Measurements from ENCODE around the gene HMG20A. TPM values are rescaled to one million over a fixed set of nuclear protein-coding genes. Genes with fewer than 3 reads are reported as not detected.

Gene HMG20A
- total RNA-seq, 4 donors from 2014 or later = 33.1 to 48.7 (median 40.5) TPM

DNA sequence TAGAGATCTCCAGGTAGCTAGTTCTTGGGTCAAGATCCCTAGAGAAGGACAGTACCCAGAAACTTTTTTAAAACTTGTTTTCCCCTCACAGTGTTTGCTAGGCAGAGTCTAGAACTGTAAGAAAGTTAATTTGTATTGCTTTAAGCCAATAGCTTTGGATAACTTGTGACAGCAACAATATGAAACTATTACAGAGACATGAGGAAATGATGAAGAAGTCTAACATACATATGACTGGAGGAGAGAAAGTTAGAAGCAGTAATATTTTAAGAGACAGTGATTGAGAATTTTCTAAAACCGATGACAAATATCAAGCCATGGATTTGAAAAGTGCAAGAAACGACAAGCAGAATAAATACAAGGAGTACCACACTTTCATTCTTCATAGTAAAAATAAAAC is 10.0 kb downstream of the HMG20A start:
- Histone ChIP-seq H3K27me3 (no peaks in the 10 kb centered on the region), H3K9me3 (no peaks in the 10 kb centered on the region), H3K4me3 (replicated peaks in 1 of 3) (no peak overlapping the region), H3K4me1 (peaks cover 13 to 19% of the 10 kb centered on the region in 2 donors), H3K27ac (no peak overlapping the region), H3K36me3 (no peaks in the 10 kb centered on the region)
- 83 to 92% methylated on average over 2 of the region's 2 CpGs for WGBS, 2 donors
- no peak for DNase-seq
- intact Hi-C loops (cut with DNase I) = no loop called here
- TF ChIP-seq, protein P1, sequence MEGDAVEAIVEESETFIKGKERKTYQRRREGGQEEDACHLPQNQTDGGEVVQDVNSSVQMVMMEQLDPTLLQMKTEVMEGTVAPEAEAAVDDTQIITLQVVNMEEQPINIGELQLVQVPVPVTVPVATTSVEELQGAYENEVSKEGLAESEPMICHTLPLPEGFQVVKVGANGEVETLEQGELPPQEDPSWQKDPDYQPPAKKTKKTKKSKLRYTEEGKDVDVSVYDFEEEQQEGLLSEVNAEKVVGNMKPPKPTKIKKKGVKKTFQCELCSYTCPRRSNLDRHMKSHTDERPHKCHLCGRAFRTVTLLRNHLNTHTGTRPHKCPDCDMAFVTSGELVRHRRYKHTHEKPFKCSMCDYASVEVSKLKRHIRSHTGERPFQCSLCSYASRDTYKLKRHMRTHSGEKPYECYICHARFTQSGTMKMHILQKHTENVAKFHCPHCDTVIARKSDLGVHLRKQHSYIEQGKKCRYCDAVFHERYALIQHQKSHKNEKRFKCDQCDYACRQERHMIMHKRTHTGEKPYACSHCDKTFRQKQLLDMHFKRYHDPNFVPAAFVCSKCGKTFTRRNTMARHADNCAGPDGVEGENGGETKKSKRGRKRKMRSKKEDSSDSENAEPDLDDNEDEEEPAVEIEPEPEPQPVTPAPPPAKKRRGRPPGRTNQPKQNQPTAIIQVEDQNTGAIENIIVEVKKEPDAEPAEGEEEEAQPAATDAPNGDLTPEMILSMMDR (IDR thresholded peaks at IDR 0.05) = no peak
- no peak for TF ChIP-seq POLR2A (IDR thresholded peaks at IDR 0.05)

DNA sequence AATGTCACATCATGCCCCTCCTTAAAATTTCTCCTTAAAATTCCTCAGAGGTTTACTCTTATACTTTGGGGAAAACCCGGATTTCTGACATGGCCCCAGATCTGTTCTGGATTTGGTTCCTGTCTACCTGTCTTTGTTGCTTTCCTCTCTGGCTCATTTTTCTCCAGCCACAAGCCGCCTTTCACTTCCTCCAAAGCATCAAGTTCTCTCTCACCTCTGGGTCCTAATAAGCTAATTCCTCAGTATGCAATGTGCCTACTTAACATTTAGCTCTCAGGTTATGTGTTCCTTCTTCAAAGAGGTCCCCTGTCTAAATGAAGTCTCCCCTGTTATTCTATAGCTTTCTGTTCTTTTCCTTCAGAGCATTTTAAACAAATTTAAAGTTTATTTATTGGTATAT is 16.1 kb downstream of the HMG20A start:
- no peak overlapping the region for H3K4me3 ChIP-seq (replicated peaks in 1 of 3)
- no peak overlapping the region for H3K27ac ChIP-seq
- no peaks in the 10 kb centered on the region for H3K36me3 ChIP-seq
- intact Hi-C loops (cut with DNase I) = no loop called here
- 96 to 99% methylated on average over 2 of the region's 2 CpGs for WGBS, 2 donors
- no peaks in the 10 kb centered on the region for H3K27me3 ChIP-seq
- TF ChIP-seq, protein P1 (IDR thresholded peaks at IDR 0.05) = no peak
- no peak for TF ChIP-seq POLR2A (IDR thresholded peaks at IDR 0.05)
- no peaks in the 10 kb centered on the region for H3K9me3 ChIP-seq
- peaks cover 0 to 5% of the 10 kb centered on the region in 2 donors for H3K4me1 ChIP-seq
- DNase-seq = no peak

DNA sequence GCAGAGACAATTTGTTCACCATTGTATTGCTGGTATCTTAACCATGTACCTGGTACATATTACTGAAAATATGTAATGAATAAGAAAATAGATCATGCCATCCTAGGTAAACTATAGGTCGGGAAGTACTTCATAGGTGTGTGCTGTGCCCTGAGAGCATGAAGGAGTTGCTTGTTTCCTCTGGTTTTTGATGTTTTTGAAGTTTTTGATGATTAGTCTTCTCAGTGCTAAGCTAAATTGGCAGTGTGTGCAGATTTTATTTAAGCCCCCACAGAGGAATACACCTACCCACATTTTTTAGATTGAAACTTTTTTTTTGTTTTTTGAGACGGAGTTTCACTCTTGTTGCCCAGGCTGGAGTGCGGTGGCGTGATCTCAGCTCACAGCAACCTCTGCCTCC is 16.6 kb downstream of the HMG20A start:
- Histone ChIP-seq H3K4me1 (peaks cover 0 to 5% of the 10 kb centered on the region in 2 donors), H3K27me3 (no peaks in the 10 kb centered on the region), H3K36me3 (no peaks in the 10 kb centered on the region), H3K27ac (no peak overlapping the region), H3K4me3 (replicated peaks in 1 of 3) (no peak overlapping the region), H3K9me3 (no peaks in the 10 kb centered on the region)
- intact Hi-C loops (cut with DNase I) = no loop called here
- no peak for DNase-seq
- TF ChIP-seq, protein P1 (IDR thresholded peaks at IDR 0.05) = no peak
- WGBS, 2 donors = 92 to 97% methylated on average over 4 of the region's 4 CpGs

DNA sequence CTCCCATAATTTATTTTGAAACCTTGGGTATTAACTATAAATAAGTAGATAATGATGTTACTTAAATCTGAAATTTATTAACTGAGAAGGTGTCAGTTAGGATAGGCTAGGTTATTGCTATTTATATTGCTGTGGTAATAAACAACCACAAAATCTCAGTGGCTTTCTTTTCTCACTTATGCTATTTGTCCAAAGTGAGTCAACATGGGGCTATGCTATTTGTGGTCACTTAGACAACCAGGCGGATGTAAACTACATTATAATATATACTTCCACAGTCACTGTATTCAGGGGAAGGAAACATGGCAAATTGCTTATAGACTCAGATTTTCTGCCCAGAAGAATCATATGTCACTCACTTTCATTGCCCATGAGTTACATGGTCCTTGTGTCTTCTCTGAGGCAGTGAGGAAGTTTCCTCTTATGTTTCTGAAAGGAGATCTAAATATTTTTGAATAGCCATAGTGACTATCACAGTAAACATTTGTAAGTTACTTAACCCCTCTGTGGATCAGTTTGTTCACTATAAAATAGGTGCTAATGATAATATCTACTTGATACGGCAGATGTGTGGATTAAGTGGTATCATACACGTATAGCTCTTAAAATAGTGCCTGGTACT is 19.8 kb downstream of the HMG20A start:
- H3K9me3 ChIP-seq = no peaks in the 10 kb centered on the region
- H3K4me3 ChIP-seq (replicated peaks in 1 of 3) = no peak overlapping the region
- no peak overlapping the region for H3K27ac ChIP-seq
- H3K4me1 ChIP-seq = peaks cover 0 to 5% of the 10 kb centered on the region in 2 donors
- no peak for TF ChIP-seq POLR2A (IDR thresholded peaks at IDR 0.05)
- TF ChIP-seq, protein P1 (IDR thresholded peaks at IDR 0.05) = no peak
- no peak for DNase-seq
- H3K27me3 ChIP-seq = no peaks in the 10 kb centered on the region
- H3K36me3 ChIP-seq = no peaks in the 10 kb centered on the region
- intact Hi-C loops (cut with DNase I) = no loop called here
- WGBS, 2 donors = 85 to 95% methylated on average over 3 of the region's 3 CpGs

DNA sequence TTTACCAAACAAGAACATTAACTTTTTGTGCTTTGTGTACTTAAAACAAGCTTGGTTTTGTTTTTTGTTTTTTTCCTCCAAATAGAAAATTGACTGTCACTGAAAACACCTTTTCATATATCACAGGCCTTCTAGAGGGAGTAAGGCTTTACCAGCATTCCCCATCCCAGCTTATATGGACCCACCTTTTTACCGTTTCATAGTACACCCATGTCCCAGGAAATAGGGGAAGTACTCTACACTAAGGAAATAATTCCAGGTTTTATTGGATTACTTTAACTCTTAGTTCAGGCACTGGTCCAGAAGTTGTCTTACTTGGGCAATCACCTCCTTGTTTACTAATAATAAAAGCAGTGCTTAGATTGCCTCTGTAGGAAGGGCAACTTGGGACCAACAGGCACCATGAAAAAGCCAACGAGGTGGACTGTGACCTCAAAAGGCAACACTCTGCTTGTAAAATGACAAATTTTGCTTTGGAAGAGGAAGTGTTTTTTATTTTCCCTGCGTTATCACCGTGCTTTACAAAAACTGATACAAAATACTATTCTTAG is 26.2 kb downstream of the HMG20A start:
- DNase-seq = no peak
- no peaks in the 10 kb centered on the region for H3K27me3 ChIP-seq
- H3K4me1 ChIP-seq = no peaks in the 10 kb centered on the region
- WGBS, 2 donors = 80 to 82% methylated on average over 4 of the region's 4 CpGs
- H3K27ac ChIP-seq = no peak overlapping the region
- H3K4me3 ChIP-seq (replicated peaks in 1 of 3) = no peak overlapping the region
- intact Hi-C loops (cut with DNase I) = no loop called here
- no peaks in the 10 kb centered on the region for H3K36me3 ChIP-seq
- no peaks in the 10 kb centered on the region for H3K9me3 ChIP-seq
- TF ChIP-seq POLR2A (IDR thresholded peaks at IDR 0.05) = no peak
- TF ChIP-seq, protein P1 (IDR thresholded peaks at IDR 0.05) = no peak

Measured in thyroid gland (tissue), 4 donors.